A673 (cell line): ENCODE results near the gene GPI. TPM values are rescaled to one million over a fixed set of nuclear protein-coding genes. Genes with fewer than 3 reads are reported as not detected.
A peak's percentile ranks its signal among the peaks of the same experiment; 100 is the strongest.

Source experiments
- Bru-seq: library from RNA; stranded (reverse); fragments of 400-500 nt; gene quantifications from one replicate; lab custom pipeline; 2021; lab: Mats Ljungman, UMichigan
- BruChase-seq, 2 experiments: library from RNA; stranded (reverse); fragments of 400-500 nt; gene quantifications; one replicate each; lab custom pipeline; 2021; lab: Mats Ljungman, UMichigan
- BruUV-seq: library from RNA; stranded (reverse); fragments of 400-500 nt; replicated peaks from 2 replicates; lab custom pipeline; 2021; lab: Mats Ljungman, UMichigan
- CTCF ChIA-PET: fragments of 300-600 bp; sonication (Branson Sonifier 250); formaldehyde crosslinking; loops from one replicate; lab custom pipeline; 2022; ENCODE audit warnings: antibody characterized with exemption; lab: Charles Lee
- POLR2A ChIA-PET: fragments of 300-600 bp; sonication (Branson Sonifier 250); formaldehyde crosslinking; loops from one replicate; lab custom pipeline; 2022; ENCODE audit warnings: antibody characterized with exemption; ENCODE audit not compliant: low non-redundant PET; lab: Charles Lee
- DNase-seq: peaks from one replicate; pipeline ENCODE4 v3.0.0-alpha.2; 2015; ENCODE audit warnings: low spot score
- H3K27ac ChIP-seq: fragments of 200-600 bp; sonication (generic); 2 replicates; pipeline ENCODE4 v1.5.1; 2016; ENCODE audit warnings: mixed run types, low read depth, mild to moderate bottlenecking, mixed read lengths, antibody characterized with exemption, low read length; ENCODE audit not compliant: poor library complexity, severe bottlenecking
- H3K27me3 ChIP-seq: fragments of 200-600 bp; sonication (generic); replicated peaks from 2 replicates; pipeline ENCODE4 v1.6.1; 2017; ENCODE audit warnings: mixed run types, low read depth, mild to moderate bottlenecking, mixed read lengths, antibody characterized with exemption, low read length; ENCODE audit not compliant: insufficient read depth, poor library complexity
- H3K36me3 ChIP-seq: fragments of 200-600 bp; sonication (generic); 2 replicates; pipeline ENCODE4 v1.6.1; 2016; ENCODE audit warnings: mixed run types, mild to moderate bottlenecking, mixed read lengths, antibody characterized with exemption, low read length; ENCODE audit not compliant: insufficient read depth, poor library complexity, severe bottlenecking
- H3K4me1 ChIP-seq: fragments of 200-600 bp; sonication (generic); 2 replicates; pipeline ENCODE4 v1.6.1; 2017; ENCODE audit warnings: mixed run types, mild to moderate bottlenecking, mixed read lengths, antibody characterized with exemption, low read length; ENCODE audit not compliant: insufficient read depth, poor library complexity, severe bottlenecking
- H3K4me3 ChIP-seq: fragments of 200-600 bp; sonication (generic); 2 replicates; pipeline ENCODE4 v1.5.1; 2016; ENCODE audit warnings: low read depth, mixed run types, mild to moderate bottlenecking, mixed read lengths, low read length; ENCODE audit not compliant: poor library complexity, severe bottlenecking
- H3K9me3 ChIP-seq: fragments of 200-600 bp; sonication (generic); 2 replicates; pipeline ENCODE4 v1.6.1; 2016; ENCODE audit warnings: mixed run types, low read depth, mild to moderate bottlenecking, mixed read lengths, antibody characterized with exemption, low read length; ENCODE audit not compliant: poor library complexity, severe bottlenecking
- EZH2 ChIP-seq: fragments of 200-600 bp; sonication (generic); IDR thresholded peaks from 2 replicates; pipeline ENCODE4 v1.6.1; 2017; ENCODE audit warnings: borderline replicate concordance, low read depth, mild to moderate bottlenecking, mixed read lengths, antibody characterized with exemption, low read length; ENCODE audit not compliant: poor library complexity, severe bottlenecking
- intact Hi-C: fragments of 100-400 bp; cut with micrococcal nuclease; formaldehyde crosslinking; loops from one replicate; pipeline ENCODE4 v1.10.0; 2022; ENCODE audit not compliant: unreplicated experiment
- long read RNA-seq: library from polyadenylated mRNA; stranded (forward); transcript quantifications from one replicate; pipeline ENCODE4 v2.0.0, GENCODE V29; 2022
- total RNA-seq: library from RNA; stranded (reverse); gene quantifications from 2 replicates; pipeline ENCODE4 v1.2.3, GENCODE V29; 2021
- TF ChIP-seq, protein P1 (sequence below): fragments of 300-800, 200-600 bp; sonication (generic); conservative IDR thresholded peaks from 2 replicates; pipeline ENCODE4 v1.5.1; 2017; ENCODE audit warnings: low read depth, mild to moderate bottlenecking, antibody characterized with exemption, low read length, moderate library complexity, mixed read lengths

Gene GPI
- 439 and 447 TPM in 2 replicates for total RNA-seq
- Bru-seq, nascent RNA: percentile 78 among the genes with signal in this experiment
- percentile 91 among the genes with signal in this experiment for BruChase-seq, experiment 1, labeled RNA remaining after a 2-hour chase
- BruChase-seq, experiment 2, labeled RNA remaining after a 6-hour chase: percentile 97 among the genes with signal in this experiment
- long read RNA-seq, full-length matches to known transcripts: 423 of 484 reads
- long read RNA-seq, partial matches to known transcripts: 33 of 484 reads
- long read RNA-seq, other reads (novel, unspliced or antisense): 28 of 484 reads

DNA sequence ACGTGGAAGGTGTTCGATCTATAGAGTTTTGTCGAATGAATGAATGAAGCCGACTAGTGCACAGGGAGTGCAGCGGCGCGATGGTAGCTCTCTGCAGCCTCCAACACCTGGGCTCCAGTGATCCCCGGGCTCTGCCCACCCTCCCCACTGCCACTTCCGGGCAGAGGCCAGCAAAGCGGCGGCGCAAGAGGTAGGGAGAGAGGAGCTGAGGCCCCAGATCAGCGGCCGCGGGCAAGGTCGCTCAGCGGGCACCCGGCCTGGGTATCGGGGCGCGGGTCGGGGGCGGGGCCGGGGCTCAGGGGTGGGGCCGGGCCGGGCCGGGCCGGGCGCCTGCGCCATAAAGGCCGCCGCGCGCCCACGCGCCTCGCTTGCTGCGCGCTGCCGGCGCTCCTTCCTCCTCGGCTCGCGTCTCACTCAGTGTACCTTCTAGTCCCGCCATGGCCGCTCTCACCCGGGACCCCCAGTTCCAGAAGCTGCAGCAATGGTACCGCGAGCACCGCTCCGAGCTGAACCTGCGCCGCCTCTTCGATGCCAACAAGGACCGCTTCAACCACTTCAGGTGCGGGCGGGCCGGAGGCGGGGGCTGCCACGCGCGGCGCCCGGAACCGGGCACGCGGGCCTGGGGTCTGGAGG, at the start of gene GPI:
Gene GPI, plus strand, starts transcription at position 367 of the 633 bp plus-strand sequence. Its CDS starts 71 bp downstream, at position 438.
- Histone ChIP-seq H3K27me3 (no peaks in the 10 kb centered on the region), H3K4me1 (peaks cover 18% of the 10 kb centered on the region), H3K9me3 (no peaks in the 10 kb centered on the region), H3K4me3 (peak within 1 kb of the TSS; percentile 100), H3K36me3 (peaks cover 38% of the 10 kb centered on the region), H3K27ac (peak within 1 kb of the TSS; percentile 83)
- TF ChIP-seq, protein P1, sequence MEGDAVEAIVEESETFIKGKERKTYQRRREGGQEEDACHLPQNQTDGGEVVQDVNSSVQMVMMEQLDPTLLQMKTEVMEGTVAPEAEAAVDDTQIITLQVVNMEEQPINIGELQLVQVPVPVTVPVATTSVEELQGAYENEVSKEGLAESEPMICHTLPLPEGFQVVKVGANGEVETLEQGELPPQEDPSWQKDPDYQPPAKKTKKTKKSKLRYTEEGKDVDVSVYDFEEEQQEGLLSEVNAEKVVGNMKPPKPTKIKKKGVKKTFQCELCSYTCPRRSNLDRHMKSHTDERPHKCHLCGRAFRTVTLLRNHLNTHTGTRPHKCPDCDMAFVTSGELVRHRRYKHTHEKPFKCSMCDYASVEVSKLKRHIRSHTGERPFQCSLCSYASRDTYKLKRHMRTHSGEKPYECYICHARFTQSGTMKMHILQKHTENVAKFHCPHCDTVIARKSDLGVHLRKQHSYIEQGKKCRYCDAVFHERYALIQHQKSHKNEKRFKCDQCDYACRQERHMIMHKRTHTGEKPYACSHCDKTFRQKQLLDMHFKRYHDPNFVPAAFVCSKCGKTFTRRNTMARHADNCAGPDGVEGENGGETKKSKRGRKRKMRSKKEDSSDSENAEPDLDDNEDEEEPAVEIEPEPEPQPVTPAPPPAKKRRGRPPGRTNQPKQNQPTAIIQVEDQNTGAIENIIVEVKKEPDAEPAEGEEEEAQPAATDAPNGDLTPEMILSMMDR: no peak
- no peak for TF ChIP-seq EZH2
- intact Hi-C loops: no loop called here
- ChIA-PET CTCF (no interaction called here), POLR2A (no interaction called here)
- DNase-seq: peak; percentile 72
- BruUV-seq: no TSS peak

DNA sequence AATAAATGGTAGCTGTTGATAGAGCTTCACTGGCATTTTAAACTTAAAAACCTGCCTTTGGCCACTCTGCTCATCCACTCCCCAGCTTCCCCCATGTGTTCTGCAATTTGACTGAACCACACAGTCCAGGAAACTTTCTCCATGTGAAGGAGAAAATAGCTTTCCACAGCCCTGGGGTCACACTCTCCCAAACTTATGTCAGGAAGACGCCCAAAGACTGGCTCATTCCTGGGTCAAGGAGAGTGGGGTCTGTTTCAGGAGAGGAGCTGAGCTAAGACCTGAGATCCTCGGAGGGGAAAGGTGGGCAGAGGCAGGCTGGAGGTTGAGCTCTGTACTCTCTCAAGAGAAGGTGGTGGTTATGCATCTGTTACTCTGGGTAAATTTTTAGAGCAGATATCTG, 48.7 kb upstream of the GPI start:
- no peak overlapping the region for H3K27ac ChIP-seq
- no peak overlapping the region for H3K4me3 ChIP-seq
- no peaks in the 10 kb centered on the region for H3K36me3 ChIP-seq
- ChIA-PET CTCF (no interaction called here), POLR2A (no interaction called here)
- BruUV-seq: no TSS peak
- intact Hi-C loops: no loop called here
- H3K27me3 ChIP-seq: no peaks in the 10 kb centered on the region
- H3K9me3 ChIP-seq: no peaks in the 10 kb centered on the region
- no peak for DNase-seq
- peaks cover 15% of the 10 kb centered on the region for H3K4me1 ChIP-seq
- TF ChIP-seq, protein P1: no peak
- TF ChIP-seq EZH2: no peak

DNA sequence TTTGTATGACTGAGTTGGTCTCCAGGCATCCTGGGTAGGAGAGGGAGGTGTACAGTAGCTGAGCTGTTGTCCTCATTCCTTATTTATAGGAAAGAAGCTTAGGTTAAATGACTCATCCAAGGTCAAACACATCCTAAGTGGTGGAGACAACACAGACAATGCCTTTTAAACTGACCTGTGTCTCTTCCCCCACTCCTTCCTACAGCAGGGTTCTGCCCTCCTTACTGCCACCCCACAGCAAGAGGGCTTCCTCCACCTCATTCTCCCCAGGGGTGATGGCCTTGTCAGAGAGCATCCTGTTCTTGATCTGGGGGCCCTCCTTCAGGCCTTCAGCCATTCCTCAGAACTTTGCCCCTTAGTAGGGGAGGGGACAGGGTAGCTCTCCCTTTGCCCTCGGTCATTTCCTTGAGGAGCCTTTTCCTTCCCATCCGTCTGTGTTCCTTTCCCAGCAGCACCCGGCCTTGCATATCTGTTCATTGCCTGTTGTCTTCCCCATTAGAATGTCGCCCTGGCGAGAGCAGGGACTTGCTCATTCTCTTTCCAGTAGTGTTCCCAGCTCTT, 48.2 kb upstream of the GPI start:
- H3K36me3 ChIP-seq: no peaks in the 10 kb centered on the region
- ChIA-PET CTCF (no interaction called here), POLR2A (no interaction called here)
- intact Hi-C loops: no loop called here
- DNase-seq: no peak
- H3K4me3 ChIP-seq: no peak overlapping the region
- no TSS peak for BruUV-seq
- no peak for TF ChIP-seq EZH2
- TF ChIP-seq, protein P1: no peak
- H3K27me3 ChIP-seq: no peaks in the 10 kb centered on the region
- H3K27ac ChIP-seq: no peak overlapping the region
- H3K9me3 ChIP-seq: no peaks in the 10 kb centered on the region
- peaks cover 15% of the 10 kb centered on the region for H3K4me1 ChIP-seq
